Spleen (tissue), 7 donors: ENCODE data around the gene LGMN.

Experiments used
- CTCF ChIP-seq, 11 experiments: fragments of 200-600 bp in 7 of 11; fragments of 450-650 bp in 4 of 11; sonication (generic) in 4 of 11; IDR thresholded peaks in 8 of 11; conservative IDR thresholded peaks in 3 of 11; 1 replicate in 7 of 11; 2 replicates in 4 of 11; pipeline versions ENCODE4 v1.4.0 to v1.8.0; 2016 to 2021; ENCODE audit warnings: antibody characterized with exemption in 11 of 11, inconsistent platforms in 4 of 11, mild to moderate bottlenecking in 1 of 11
- POLR2A ChIP-seq, 3 donors: fragments of 450-650 bp; IDR thresholded peaks; one replicate each; pipeline ENCODE4 v1.5.1; 2017; ENCODE audit warnings: antibody characterized with exemption in 3 of 3, mild to moderate bottlenecking in 1 of 3
- POLR2AphosphoS5 ChIP-seq, 3 donors: sonication (generic); formaldehyde crosslinking; IDR thresholded peaks; one replicate each; pipeline ENCODE4 v1.5.1; 2017; ENCODE audit warnings: antibody characterized with exemption in 3 of 3
- donor health status: DM: no; HTN: no; CAD: no; lungs with moderate emphysema.
- donor health status: DM: no; HTN: no; CAD: no.
- donor health status: DM: no; HTN: no; CAD: no.

- TF ChIP-seq CTCF (IDR thresholded peaks at IDR 0.05 in 8 of 11, conservative IDR thresholded peaks at IDR 0.05 in 3 of 11) (no peak), POLR2A (IDR thresholded peaks at IDR 0.05) (no peak), POLR2AphosphoS5 (IDR thresholded peaks at IDR 0.05) (peak in 1 of 3 donors; percentile 13)
Measured at GRCh38 chr14:92685784-92686355, 62.6 kb downstream of the LGMN start.
